Measurements from ENCODE around the gene MCAM.

The MCAM gene

GRCh38 chr11:119332111-119332765 is 15.3 kb upstream of the MCAM start:
- ATAC-seq (replicated peaks) (no peak), DNase-seq (no peak)
- H3K36me3 Mint-ChIP-seq (ENCODE audit: insufficient read depth), result peaks cover 11% of the 10 kb centered on the region
- H3K9me3 Mint-ChIP-seq, result no peaks in the 10 kb centered on the region
- peaks cover 7 to 13% of the 10 kb centered on the region in 2 donors for H3K27me3 Mint-ChIP-seq
- H3K4me1 Mint-ChIP-seq (ENCODE audit: low read depth in 2 of 2), result peaks cover 21 to 22% of the 10 kb centered on the region in 2 donors
- H3K27ac Mint-ChIP-seq, result no peak overlapping the region
- H3K4me3 Mint-ChIP-seq, result peak overlapping the region in 1 of 2 donors; percentile 94

DNA sequence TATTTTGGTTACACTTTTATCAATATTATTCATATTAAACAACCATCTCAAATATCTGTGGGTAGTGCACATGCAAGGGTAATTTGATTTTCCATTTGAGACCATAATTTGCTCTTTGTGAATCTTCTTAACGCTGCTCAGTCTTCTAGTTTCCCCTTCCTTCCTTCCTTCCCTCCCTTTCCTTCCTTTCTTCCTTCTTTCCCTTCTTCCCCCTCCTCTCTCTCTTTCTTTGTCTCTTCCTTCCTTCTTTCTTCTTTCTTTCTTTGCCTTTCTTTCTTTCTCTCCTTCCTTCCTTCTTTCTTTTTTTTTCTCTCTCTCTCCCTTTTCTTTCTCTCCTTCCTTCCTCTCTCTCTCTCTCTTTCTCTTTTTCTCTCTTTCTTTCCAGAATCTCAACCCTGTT is 13.3 kb upstream of the MCAM start:
- Mint-ChIP-seq H3K27me3 (peaks cover 7 to 13% of the 10 kb centered on the region in 2 donors), H3K27ac (no peak overlapping the region), H3K4me1 (ENCODE audit: low read depth in 2 of 2) (peaks cover 7 to 12% of the 10 kb centered on the region in 2 donors), H3K9me3 (no peaks in the 10 kb centered on the region), H3K4me3 (no peak overlapping the region), H3K36me3 (ENCODE audit: insufficient read depth) (peaks cover 11% of the 10 kb centered on the region)
- DNase-seq (no peak), ATAC-seq (replicated peaks) (no peak)

GRCh38 chr11:119329320-119329719 is 12.4 kb upstream of the MCAM start:
- H3K27ac Mint-ChIP-seq, result no peak overlapping the region
- H3K9me3 Mint-ChIP-seq, result no peaks in the 10 kb centered on the region
- H3K4me1 Mint-ChIP-seq (ENCODE audit: low read depth in 2 of 2), result peaks cover 0 to 4% of the 10 kb centered on the region in 2 donors
- ATAC-seq (replicated peaks) (no peak), DNase-seq (no peak)
- no peak overlapping the region for H3K4me3 Mint-ChIP-seq
- peaks cover 7 to 13% of the 10 kb centered on the region in 2 donors for H3K27me3 Mint-ChIP-seq
- peaks cover 2% of the 10 kb centered on the region for H3K36me3 Mint-ChIP-seq (ENCODE audit: insufficient read depth)

DNA sequence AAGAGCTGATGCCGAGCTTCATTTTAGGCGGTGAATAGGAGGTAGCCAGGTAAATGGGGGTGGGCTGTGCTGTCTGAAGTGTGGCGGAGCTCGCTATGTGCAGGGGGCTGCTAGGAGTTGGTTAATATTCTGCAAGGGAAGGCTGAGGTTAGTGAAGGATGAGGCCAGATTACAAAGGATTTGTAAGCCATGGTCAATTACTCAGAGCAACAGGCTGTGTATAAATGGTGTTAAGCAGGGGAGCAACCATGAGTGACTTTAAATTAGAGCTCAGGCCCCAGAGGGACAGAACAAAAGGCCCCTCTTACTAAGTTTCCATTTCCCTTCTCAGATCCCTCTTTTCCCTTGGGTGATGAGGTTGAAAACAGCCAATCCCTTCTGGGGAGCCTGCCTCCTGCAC is 7.3 kb upstream of the MCAM start:
- peaks cover 16 to 18% of the 10 kb centered on the region in 2 donors for H3K4me1 Mint-ChIP-seq (ENCODE audit: low read depth in 2 of 2)
- H3K4me3 Mint-ChIP-seq, result no peak overlapping the region
- no peak for ATAC-seq (replicated peaks)
- peaks cover 3 to 6% of the 10 kb centered on the region in 2 donors for H3K27me3 Mint-ChIP-seq
- H3K36me3 Mint-ChIP-seq (ENCODE audit: insufficient read depth), result peaks cover 10% of the 10 kb centered on the region
- no peak for DNase-seq
- no peaks in the 10 kb centered on the region for H3K9me3 Mint-ChIP-seq
- H3K27ac Mint-ChIP-seq, result no peak overlapping the region

GRCh38 chr11:119323532-119324033 is 6.7 kb upstream of the MCAM start:
- Mint-ChIP-seq H3K4me3 (no peak overlapping the region), H3K4me1 (ENCODE audit: low read depth in 2 of 2) (peaks cover 18 to 21% of the 10 kb centered on the region in 2 donors), H3K27ac (peak overlapping the region in 1 of 2 donors; percentile 9)

DNA sequence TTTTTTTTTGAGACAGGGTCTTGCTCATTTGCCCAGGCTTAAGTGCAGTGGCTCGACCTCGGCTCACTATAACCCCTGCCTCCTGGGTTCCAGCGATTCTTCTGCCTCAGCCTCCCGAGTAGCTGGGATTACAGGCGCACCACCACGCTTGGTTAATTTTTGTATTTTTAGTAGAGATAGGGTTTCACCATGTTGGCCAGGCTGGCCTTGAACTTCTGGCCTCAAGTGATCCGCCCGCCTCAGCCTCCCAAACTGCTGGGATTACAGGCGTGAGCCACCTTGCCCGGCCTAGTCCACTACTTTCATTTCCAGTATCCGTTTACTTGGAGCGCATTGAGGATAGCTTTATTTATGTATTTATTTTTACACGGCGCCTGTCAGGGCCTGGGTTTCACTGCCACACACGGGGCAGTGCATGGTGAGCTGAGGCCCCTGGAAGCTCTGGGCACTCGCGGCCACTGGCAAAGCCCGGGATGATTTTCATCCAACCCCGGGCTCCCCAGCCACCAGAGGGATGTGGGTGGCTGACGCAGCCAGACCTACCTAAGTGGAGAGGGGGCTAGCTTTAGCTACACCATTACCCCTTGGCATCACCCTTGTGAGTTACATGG is 6.1 kb upstream of the MCAM start:
- peaks cover 18 to 22% of the 10 kb centered on the region in 2 donors for H3K4me1 Mint-ChIP-seq (ENCODE audit: low read depth in 2 of 2)
- no peak overlapping the region for H3K4me3 Mint-ChIP-seq
- DNase-seq (no peak), ATAC-seq (replicated peaks) (no peak)
- peaks cover 13% of the 10 kb centered on the region for H3K36me3 Mint-ChIP-seq (ENCODE audit: insufficient read depth)
- peaks cover 12% of the 10 kb centered on the region in 2 donors for H3K27me3 Mint-ChIP-seq
- no peak overlapping the region for H3K27ac Mint-ChIP-seq
- no peaks in the 10 kb centered on the region for H3K9me3 Mint-ChIP-seq

More at GRCh38 chr11:119323532-119324033, 6.7 kb upstream of the MCAM start:
- Mint-ChIP-seq H3K9me3 (no peaks in the 10 kb centered on the region), H3K27me3 (peaks cover 10 to 11% of the 10 kb centered on the region in 2 donors), H3K36me3 (ENCODE audit: insufficient read depth) (peaks cover 13% of the 10 kb centered on the region)
- peak; percentile 73 to 80 (median 80) for DNase-seq
- ATAC-seq (replicated peaks), result no peak

GRCh38 chr11:119322360-119322739 is 5.4 kb upstream of the MCAM start:
- no peak overlapping the region for H3K4me3 Mint-ChIP-seq
- no peaks in the 10 kb centered on the region for H3K9me3 Mint-ChIP-seq
- no peak overlapping the region for H3K27ac Mint-ChIP-seq
- no peak for DNase-seq
- H3K4me1 Mint-ChIP-seq (ENCODE audit: low read depth in 2 of 2), result peaks cover 18 to 22% of the 10 kb centered on the region in 2 donors
- H3K36me3 Mint-ChIP-seq (ENCODE audit: insufficient read depth), result peaks cover 13% of the 10 kb centered on the region
- no peak for ATAC-seq (replicated peaks)
- H3K27me3 Mint-ChIP-seq, result peaks cover 12% of the 10 kb centered on the region in 2 donors

- ATAC-seq (replicated peaks) (peak; percentile 63), DNase-seq (peak; percentile 48 to 52 (median 50))
- H3K4me3 Mint-ChIP-seq, result peak overlapping the region; percentile 82 to 87
- H3K9me3 Mint-ChIP-seq, result no peaks in the 10 kb centered on the region
- peak overlapping the region; percentile 59 to 93 for H3K27ac Mint-ChIP-seq
- peaks cover 13 to 15% of the 10 kb centered on the region in 2 donors for H3K27me3 Mint-ChIP-seq
- peaks cover 18 to 27% of the 10 kb centered on the region in 2 donors for H3K4me1 Mint-ChIP-seq (ENCODE audit: low read depth in 2 of 2)
- H3K36me3 Mint-ChIP-seq (ENCODE audit: insufficient read depth), result peaks cover 13% of the 10 kb centered on the region
Measured at GRCh38 chr11:119320776-119321524, 4.0 kb upstream of the MCAM start.

- peaks cover 19% of the 10 kb centered on the region for H3K36me3 Mint-ChIP-seq (ENCODE audit: insufficient read depth)
- H3K27ac Mint-ChIP-seq, result peak overlapping the region; percentile 82 to 93
- ATAC-seq (replicated peaks) (no peak), DNase-seq (no peak)
- peaks cover 22 to 33% of the 10 kb centered on the region in 2 donors for H3K4me1 Mint-ChIP-seq (ENCODE audit: low read depth in 2 of 2)
- peak overlapping the region; percentile 75 to 82 for H3K4me3 Mint-ChIP-seq
- H3K27me3 Mint-ChIP-seq, result peaks cover 19 to 22% of the 10 kb centered on the region in 2 donors
- no peaks in the 10 kb centered on the region for H3K9me3 Mint-ChIP-seq
Measured at GRCh38 chr11:119320240-119320775, 3.4 kb upstream of the MCAM start.

DNA sequence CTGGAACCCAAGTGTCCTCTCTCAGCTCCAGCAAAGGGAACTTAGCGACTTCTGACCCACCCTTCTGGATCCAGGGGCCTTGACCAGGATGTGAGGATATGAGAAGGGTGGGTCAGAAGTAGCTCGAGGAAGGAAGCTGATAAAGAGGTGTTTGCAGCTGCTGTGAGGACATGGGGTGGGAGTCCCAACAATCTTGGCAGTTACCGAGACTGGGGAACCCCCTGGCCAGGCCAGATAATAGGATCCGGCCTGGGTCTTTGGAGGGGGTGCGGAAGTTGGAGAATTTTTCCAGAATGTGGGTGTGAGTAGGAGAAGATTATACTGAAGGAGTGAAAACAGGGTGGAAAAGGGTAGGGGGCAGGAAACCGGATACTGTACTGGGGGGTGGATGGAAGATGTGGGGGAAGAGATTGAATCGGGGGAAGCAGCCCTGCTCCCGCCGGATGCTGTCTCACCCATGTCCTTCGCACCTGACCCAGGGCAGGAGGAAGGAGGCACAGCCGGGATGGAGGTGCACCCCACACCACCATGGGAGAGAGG is 2.8 kb upstream of the MCAM start:
- ATAC-seq (replicated peaks) (no peak), DNase-seq (no peak)
- peaks cover 25 to 34% of the 10 kb centered on the region in 2 donors for H3K4me1 Mint-ChIP-seq (ENCODE audit: low read depth in 2 of 2)
- H3K4me3 Mint-ChIP-seq, result peak overlapping the region; percentile 75 to 82
- H3K36me3 Mint-ChIP-seq (ENCODE audit: insufficient read depth), result peaks cover 23% of the 10 kb centered on the region
- H3K27me3 Mint-ChIP-seq, result peaks cover 24 to 27% of the 10 kb centered on the region in 2 donors
- peak overlapping the region; percentile 82 to 93 for H3K27ac Mint-ChIP-seq
- H3K9me3 Mint-ChIP-seq, result no peaks in the 10 kb centered on the region

GRCh38 chr11:119319136-119319699 is 2.3 kb upstream of the MCAM start:
- ATAC-seq (replicated peaks) (no peak), DNase-seq (no peak)
- Mint-ChIP-seq H3K4me1 (ENCODE audit: low read depth in 2 of 2) (peaks cover 25 to 34% of the 10 kb centered on the region in 2 donors), H3K36me3 (ENCODE audit: insufficient read depth) (peaks cover 26% of the 10 kb centered on the region), H3K4me3 (peak overlapping the region; percentile 75 to 82), H3K27me3 (peaks cover 29 to 33% of the 10 kb centered on the region in 2 donors), H3K9me3 (no peaks in the 10 kb centered on the region), H3K27ac (peak overlapping the region; percentile 82 to 93)

DNA sequence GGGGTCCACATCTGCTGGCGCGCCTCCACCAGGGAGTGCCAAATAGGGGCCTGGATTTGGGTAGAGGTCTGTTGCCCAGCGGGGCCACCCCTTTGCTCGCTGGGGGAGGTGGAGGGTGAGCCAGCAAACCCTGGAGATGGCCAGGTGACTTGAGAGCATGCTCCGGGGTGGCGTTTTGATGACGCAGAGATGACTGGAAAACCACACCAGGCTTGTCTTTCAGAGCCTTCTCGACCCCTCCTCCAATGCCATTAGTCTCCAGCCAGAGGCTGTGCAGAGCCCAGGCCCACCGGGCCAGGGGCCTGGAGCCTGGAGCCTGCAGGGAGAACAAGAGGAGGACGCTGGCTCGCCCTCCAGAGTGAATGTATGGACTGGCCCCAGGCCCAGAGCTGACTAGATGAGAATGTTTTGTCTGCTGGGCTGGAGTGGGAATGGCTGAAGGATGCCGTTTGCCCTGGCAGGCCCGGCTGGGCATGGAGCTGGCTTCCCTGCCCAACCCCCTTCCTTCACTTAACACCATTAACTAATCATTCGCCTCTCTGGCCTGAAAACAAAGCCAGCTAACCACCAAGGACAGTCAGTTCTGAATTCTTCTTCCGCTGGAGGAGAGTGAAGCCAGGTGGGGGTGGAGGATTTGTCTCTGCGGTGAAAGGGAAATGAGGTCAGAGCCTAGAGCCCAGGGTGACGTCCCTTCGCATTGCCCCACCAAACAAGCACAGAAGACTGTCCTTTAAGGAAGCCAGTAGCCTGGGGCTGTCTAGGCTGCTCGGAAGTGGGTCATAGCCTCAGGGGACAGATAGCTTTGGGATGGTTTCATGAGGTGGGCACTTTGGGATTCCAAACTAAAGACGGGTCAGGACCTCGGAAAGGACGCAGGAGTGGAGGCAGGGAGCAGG is 1.6 kb upstream of the MCAM start:
- H3K4me3 Mint-ChIP-seq, result peak overlapping the region; percentile 75 to 82

More for the DNA sequence above, 1.6 kb upstream of the MCAM start:
- Mint-ChIP-seq H3K4me1 (ENCODE audit: low read depth in 2 of 2) (peaks cover 22 to 31% of the 10 kb centered on the region in 2 donors), H3K9me3 (no peaks in the 10 kb centered on the region), H3K27me3 (peaks cover 32 to 35% of the 10 kb centered on the region in 2 donors), H3K27ac (peak overlapping the region; percentile 82 to 93), H3K36me3 (ENCODE audit: insufficient read depth) (peaks cover 26% of the 10 kb centered on the region)
- ATAC-seq (replicated peaks), result peak; percentile 61
- DNase-seq, result peak in 2 of 3 experiments; percentile 47 to 54
